GM21526 (cell line): ENCODE measurements around the gene PLOD2.

Source experiments
- ATAC-seq: cut with Tn5 transposase; IDR thresholded peaks from one replicate; pipeline ENCODE4 v1.9.1; 2021; ENCODE audit warnings: moderate library complexity; ENCODE audit not compliant: unreplicated experiment, low FRiP score

Gene PLOD2

DNA sequence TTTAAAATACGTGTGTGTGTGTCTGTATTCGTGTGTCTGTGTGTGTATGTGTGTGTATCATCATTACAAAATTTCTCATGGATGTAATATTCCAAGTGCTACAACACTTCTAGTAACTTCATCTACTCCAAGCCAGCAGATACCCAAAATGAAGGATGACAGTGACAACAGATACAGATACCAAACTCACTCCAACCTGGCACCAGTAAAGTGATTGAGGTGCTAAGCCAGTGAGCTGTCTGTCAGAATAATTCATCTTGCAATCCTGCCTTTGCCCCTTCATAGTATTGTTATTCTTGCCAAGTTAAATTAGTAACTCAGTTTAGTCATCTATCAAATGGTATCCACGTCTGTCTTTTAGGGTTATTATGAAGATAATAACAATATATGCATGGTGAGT is 58.1 kb downstream of the PLOD2 start:
- ATAC-seq, result no peak

DNA sequence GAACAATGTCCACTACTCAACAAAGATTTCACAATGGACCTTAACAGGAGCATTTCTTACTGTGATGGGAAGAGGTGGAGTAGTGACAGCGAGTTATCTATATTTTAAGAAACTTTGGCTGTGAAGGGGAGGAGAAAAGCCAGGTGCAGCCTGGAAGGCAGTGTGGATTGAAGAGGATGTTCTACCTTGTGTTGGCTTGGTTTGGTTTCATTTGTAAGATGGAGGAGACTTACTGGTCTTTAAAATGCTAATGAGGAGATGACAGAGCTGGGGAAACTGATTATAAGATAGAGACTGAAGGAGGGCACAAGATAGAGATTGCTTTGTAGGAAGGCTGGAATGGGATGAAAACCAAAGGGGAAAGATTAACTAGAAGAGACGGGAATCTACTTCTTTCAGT is 59.4 kb downstream of the PLOD2 start:
- no peak for ATAC-seq

DNA sequence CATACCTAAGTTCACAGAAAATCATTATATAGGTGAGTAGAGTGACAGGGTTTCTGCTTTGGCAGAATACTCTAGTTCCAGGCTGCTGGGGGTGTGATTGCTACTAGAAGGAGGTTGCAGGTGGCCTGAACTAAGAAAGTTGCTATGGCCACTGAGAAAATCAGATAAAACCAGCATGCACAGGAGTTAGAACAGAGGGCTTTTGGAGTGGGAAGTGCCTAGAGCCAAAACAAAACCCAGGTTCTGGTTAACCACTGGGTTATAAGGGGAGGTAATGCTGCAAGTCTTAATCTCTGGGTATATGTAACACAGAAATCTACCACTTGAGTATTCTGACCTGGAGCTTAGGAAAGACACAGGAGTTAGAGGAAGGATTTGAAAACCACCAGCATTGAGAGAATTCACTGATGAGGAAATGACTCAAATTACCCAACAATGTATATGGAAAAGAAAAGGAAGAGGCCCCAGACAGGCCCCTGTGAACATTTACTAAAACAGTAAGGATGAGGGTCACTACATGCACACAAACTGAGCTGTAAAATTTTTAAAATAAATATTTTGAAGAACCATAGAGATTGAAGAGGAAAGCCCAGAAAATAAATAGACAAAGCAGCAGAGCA is 60.0 kb downstream of the PLOD2 start:
- ATAC-seq, result no peak

DNA sequence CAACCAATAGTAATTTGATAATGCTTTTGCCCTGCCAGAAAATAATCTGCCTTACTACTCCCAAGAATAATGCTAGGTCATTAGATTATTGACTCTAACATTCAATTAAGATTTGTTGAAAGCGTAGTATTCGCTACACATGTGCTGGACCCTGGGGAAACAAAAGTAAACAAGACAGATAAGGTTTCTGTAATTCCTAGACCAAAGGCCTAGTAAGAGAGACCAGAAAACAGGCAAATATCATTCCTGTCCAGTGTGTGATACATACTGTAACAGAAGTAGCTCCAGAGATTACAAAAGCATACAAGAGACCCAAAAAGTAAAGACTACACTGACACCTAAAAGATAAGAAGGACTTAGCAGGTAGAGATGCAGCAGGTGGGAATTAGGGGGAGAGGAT is 60.8 kb downstream of the PLOD2 start:
- ATAC-seq, result no peak

DNA sequence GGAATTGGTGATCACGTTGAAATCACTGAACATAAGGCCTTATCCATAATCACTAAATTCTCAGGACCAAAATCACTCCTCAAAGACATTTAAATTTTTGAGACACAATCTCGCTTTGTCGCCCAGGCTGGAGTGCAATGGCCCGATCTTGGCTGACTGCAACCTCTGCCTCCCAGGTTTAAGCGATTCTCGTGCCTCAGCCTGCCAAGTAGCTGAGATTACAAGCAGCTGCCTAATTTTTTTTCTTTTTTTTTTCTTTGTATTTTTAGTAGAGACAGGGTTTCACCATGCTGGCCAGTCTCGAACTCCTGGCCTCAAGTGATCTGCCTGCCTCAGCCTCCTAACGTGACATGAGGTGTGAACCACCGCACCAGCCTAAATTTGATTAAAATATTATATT is 61.7 kb downstream of the PLOD2 start:
- ATAC-seq, result no peak

DNA sequence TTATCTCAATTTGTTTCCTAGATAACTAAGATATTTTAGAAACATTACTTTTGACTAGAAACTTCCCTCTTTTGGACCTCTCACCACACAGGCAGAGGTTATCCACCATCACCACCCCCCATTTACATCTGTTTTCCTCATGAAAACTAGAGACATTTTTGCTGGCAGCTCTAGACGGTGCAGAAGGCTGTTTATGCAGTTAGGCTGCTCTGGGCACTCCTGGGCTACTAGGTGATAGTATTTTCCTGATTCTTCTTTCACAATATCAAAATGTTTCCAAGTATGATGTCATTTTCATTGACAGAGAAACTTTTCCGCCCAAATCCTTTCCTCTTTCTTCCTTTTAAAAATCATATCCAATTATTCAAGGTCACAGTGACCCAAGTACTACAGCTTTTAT is 67.1 kb downstream of the PLOD2 start:
- no peak for ATAC-seq

DNA sequence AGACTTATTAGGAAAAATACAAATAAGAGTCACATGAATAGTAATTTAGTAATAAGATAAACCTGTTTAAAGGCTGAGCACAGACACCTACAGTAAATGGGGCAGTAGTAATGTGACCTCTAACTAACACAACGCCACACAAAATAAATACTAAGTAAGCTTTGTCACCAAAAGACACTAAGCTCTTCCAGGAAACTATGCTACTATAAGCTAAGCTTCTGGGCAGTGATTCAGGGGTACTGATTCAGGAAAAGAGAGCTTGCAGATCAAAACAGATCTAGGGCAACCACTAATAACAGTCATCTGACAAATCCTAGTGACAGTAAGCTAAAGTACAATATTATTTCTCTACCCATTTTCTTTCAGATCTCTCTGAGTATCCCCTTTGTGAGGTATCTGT is 68.8 kb downstream of the PLOD2 start:
- no peak for ATAC-seq

DNA sequence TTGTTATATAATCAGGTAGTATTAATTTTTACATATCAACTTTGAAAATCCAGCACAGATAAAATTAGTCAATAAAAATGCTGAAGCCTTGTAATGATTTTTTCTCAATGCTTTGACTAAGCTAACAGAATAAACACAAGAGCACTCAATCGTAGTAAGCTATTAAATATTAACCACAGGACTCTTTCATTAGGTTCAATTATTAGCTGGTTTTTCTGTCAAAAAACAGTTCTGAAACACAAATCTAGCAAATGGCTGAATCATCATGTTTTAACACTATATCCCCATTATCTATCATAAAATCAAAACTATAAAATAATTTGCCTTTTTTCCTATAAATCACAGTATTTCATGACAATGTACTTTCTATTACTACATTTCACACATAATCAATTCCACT is 69.6 kb downstream of the PLOD2 start:
- ATAC-seq, result no peak

DNA sequence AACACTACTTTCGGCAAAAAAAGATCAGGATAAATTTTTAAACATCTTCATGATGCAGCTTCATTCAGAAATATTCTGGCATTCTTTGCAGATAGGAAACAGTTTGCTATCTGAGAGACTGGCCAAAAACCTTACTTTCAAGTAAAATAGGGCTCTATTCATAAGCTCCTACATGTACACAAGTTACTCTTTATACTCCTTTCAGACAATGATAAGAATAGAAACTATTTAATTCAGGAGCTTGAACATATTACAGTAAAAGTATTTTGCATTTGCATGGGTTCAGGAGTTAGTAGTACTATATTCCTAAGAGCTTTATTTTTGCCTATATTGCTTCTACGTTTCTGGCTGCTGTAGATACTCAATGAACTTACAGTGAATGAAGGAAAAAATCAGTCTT is 70.5 kb downstream of the PLOD2 start:
- no peak for ATAC-seq

DNA sequence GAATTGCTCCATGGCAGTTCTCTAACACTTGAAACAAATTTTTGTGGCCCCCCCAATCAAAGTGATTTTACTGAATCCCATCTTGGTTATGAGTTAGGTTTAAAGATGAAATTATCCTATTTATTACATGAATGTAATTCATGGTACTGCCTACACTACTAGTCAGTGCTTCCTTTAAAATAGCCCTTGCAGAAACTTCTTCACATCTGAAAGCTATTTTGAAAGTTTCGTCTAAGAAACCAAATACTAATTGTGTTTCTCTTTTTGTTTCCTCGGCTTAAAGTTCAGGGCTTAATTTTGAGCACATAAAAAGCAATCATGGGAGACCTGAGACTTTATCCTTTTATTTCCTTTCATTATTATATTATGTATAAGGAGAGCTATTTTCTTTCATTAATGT is 72.1 kb downstream of the PLOD2 start:
- no peak for ATAC-seq

DNA sequence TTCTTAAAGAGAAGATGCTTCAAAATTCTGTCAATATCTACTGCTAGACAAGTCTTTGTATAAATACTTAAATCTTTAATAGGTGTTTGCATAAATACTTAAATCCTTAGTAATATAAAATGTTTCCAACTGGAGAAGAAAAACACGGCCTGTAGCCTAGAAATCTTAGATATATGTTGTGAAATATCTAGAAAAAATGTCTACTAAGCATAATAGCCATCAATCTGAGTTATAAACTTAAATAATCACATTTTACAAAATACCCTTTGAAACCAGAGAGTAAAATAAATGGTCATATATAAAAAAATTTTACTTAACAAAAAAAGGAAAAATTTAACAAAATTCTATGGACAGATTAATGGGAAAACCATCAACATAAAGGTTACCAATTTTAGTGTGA is 73.9 kb downstream of the PLOD2 start:
- ATAC-seq, result no peak

DNA sequence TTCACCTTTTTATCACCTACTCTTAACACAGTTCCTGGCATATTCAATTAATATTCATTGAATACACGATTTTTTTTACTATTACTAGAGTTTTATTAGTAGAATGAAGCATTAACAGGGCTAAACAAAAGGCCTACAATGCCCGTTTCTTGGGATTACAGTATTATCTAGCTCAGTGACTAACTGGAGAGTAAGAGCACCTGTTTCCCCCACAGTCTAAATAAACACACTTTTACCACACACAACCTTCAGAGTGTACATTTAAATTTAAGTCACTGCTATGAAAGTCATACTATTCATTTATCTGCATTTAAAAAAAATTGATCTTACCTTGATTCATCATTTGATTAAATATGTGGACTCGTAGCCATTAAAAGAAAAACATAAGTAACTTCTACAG is 74.8 kb downstream of the PLOD2 start:
- ATAC-seq, result no peak

DNA sequence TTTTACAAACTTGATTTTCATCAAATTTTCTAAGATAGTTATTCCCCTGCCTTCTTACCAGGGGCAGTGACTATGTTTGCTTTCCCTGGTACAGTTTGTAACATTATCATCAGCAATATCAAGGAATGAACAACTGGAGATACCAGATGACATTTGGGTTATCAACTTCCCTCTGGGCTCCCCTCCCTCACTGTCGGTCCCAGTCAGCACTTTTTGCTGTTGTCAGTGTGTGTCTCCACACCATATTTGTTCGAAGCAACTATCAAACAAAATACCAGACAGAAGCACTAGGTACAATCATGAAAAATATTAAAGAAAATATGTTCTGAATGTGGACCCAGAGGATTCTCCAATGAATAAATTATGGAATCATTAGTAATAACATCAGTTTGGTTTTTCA is 75.3 kb downstream of the PLOD2 start:
- ATAC-seq, result no peak

DNA sequence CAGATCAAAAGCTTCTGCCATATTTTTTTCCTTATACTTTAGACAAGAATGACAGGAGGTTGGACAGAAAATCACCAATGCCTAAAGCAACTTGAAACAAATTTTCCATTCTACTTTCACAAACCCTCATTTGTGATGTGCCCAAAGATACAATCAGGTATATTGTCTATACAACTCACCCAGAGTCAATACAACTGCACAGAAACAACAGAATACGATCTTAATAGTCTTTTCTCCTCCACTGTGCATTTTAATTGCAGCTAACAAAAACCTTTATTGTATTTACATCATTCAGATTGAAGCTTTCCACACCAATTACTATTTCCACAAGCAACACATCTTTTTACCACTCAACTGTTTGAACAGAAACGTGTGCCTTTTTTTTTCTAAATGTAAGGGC is 80.4 kb downstream of the PLOD2 start:
- no peak for ATAC-seq

DNA sequence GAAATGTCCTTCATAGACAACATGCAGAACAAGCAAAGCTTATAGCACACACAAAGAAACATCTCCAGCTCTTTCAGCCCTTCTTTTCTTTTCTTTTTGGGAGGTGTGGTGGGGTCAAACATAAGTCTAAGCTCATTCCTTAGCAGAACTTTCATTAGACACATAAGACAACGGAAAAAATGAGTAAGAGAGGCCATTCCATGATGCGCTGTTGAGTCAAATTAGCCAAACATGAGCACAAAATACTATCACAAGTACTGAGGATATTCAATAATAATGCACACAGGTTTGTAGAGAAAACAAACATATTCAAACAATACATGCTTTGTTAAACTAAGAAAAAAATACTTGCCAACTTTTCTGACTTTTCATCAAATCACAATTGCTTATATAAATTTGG is 83.0 kb downstream of the PLOD2 start:
- ATAC-seq, result no peak

DNA sequence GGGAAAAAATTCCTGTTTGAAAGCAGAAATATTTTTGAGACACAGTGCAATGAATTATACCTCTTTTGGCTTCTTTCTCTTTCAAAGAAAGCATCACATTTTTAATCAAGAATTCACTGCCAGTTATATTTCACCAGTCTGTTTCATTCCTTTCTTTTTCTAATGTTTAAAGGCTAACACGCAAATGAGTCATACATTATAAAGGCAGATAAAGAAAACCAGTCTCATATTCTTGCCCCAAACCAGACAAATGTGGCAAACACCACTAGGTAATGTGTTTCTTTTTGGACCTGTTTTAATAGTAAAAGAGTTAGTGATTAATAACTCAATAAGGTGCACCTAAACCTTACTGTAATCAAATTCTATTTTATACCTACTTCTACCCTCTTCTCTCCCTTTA is 83.8 kb downstream of the PLOD2 start:
- no peak for ATAC-seq

DNA sequence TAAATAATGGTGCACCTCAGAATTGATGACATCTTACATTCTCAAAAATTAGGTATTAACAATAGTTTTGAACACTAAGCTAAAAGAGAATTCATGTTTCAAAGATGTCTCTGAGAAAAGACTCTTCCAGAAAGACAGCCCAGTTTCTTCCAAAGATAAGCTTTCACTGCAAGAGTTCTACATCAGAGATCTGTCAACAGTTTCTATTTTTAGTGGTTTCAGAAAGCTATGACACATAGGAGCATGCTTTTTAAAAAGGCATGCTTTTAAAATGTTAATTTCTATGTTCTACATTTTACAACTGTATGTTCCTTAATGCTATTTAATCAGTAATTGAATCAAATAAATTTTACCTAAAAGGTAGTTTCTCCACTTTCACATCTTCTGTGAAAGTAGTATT is 88.2 kb downstream of the PLOD2 start:
- no peak for ATAC-seq

DNA sequence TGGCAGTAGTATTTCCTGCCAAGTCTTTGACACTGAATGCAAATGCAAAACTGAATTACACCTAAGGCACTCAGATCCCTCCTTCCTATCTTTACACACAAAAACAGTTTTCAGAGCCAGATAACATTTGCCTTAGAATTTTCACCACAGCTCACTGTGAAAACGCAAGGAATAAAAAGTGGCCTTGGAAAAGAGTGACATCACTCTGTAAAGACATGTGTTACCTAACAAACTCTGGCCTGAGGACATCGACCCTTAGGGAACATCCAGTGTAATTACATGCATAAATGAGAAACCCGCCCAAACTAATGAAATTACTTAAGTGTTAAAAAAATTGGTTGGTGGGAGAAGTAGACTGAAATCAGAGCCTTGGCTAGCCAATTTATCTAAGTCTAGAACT is 88.9 kb downstream of the PLOD2 start:
- no peak for ATAC-seq

DNA sequence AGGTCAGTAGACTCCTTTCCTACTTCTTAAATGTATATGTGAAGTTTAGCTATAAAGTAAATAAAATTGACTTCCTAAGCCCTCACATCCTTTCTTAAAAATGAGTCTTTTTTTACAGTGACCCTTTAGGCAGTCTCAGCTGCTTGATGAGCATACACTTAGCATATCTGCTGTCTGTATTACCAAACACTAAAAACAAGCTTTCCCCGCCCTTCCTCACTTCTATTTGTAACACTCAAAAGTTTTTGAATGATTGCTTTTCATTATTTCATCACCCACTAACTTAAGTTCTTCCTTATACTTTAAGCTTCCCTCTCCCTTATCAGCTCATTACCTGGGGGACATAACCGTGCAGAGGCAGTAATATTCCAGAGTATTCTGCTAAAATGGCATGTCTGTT is 89.4 kb downstream of the PLOD2 start:
- ATAC-seq, result no peak

DNA sequence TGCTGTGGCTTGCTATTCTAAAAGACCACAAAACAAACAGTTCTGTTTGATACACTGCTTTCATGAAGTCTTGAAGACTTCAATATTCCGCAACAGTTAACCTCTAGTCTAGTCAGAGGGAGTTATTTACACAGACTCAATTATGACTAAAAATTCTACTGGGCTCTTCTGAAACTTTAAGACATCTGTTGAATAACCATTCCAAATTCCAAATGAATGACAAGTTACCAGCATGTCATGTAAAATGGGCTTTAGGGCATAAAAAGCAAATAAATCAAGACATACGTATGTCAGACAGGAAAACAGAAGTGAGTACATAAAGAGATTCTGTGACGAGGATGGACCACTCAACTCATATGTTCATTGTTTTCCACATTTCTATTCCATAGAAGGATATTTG is 93.9 kb downstream of the PLOD2 start:
- ATAC-seq, result no peak

DNA sequence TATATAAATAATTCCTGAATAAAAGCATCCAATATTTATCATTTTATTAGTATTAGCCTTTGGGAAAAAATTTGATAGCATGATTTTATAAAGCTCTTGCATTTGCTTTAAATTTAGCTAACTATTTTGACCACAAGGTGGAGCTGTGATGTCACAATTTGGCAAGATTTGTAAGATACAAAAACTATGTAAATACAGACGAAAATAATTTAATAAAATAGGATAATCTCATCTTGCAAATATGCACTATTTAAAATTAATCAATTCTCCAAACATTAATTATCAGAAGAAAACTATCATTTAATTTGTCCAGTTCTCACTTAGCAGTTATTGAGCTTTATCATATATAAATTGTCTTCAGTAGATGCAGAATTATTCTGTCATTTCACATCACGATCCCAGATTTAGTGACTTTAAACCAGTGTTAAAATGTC is 95.4 kb downstream of the PLOD2 start:
- no peak for ATAC-seq

DNA sequence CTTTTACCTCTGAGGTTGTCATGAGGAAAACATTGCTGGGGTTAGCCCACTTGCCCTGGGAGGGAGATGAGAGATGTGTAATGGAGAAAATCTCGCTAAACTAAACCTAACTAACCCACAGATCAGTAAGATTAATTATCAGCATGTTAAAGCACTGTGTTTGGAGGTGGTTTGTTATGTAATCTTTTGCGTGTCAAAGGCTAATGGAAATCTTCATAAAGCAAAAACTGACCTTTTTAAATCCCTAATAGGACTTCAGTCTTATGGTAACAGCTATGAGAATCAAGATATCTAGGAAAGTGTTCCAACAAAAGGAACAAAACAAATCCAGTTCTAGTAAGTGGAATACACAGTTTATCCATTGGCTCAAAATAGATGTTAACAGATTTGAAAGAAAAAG is 102.7 kb downstream of the PLOD2 start:
- ATAC-seq, result no peak

DNA sequence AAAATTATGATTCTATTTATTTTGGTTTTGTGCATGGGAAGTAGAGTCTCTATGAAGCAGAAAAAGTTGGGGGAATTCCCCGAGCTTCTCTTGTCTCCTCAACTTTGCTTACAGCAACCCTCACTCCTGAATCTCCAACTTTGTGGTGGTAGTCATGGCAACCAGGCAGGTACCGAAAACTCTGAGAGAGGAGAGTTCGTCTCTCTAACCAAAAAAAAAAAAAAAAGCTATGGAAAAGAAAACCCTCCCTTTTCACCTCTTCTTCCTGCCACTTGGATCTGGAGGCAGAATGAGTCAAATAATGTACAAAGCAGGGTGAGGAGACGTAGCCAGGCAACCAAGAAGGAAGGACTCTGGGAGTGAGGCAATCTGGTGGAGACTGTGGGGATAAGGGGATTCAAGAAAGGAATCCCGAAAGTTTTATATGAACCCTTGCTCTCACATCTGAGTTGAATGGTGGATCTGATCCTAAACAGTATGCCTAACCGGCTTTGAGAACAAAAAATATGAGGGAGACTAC is 108.1 kb downstream of the PLOD2 start:
- ATAC-seq, result no peak
